Astrocyte (in vitro differentiated cells and primary cell): Measurements from ENCODE around the gene FAM210A.

Experiments used
- CTCF ChIP-seq: IDR thresholded peaks from 2 replicates; pipeline ENCODE4 v1.5.1; 2011; ENCODE audit warnings: low read depth, mild to moderate bottlenecking, inconsistent platforms, low read length, moderate library complexity; ENCODE audit not compliant: insufficient read depth
- EZH2 ChIP-seq: IDR thresholded peaks from 2 replicates; pipeline ENCODE4 v1.6.1; 2012; ENCODE audit warnings: mild to moderate bottlenecking, low read length, inconsistent platforms; ENCODE audit not compliant: insufficient read depth

GRCh38 chr18:13746633-13747032, 20.3 kb upstream of the FAM210A start:
- TF ChIP-seq CTCF = no peak
- TF ChIP-seq EZH2 = no peak
